GM12891 (cell line): ENCODE measurements around the gene S100A2.
"Not testable (repeated sequence)": the region's sequence is repeated elsewhere in the genome, so short reads cannot be mapped to it uniquely, and the experiment has no call there.

Source experiments
- DNase-seq: peaks from one replicate; pipeline ENCODE4 v3.0.0; 2011; ENCODE audit warnings: low spot score; ENCODE audit not compliant: insufficient read length
- FAIRE-seq: peaks from 2 replicates; lab custom pipeline; 2011; peaks lifted over from hg19 to GRCh38; lab: Jason Lieb, UNC
- PAX5 ChIP-seq: IDR thresholded peaks from 2 replicates; pipeline ENCODE4 v1.6.1; 2011; ENCODE audit warnings: low read length, moderate library complexity, mild to moderate bottlenecking; ENCODE audit not compliant: insufficient read depth, severe bottlenecking
- POLR2A ChIP-seq: IDR thresholded peaks from 2 replicates; pipeline ENCODE4 v1.6.1; 2011; ENCODE audit warnings: low read depth, low read length, control low read depth
- POLR2AphosphoS5 ChIP-seq: IDR thresholded peaks from 2 replicates; pipeline ENCODE4 v1.6.1; 2011; ENCODE audit warnings: low read depth, low read length, control low read depth
- POU2F2 ChIP-seq: IDR thresholded peaks from 2 replicates; pipeline ENCODE4 v1.6.1; 2011; ENCODE audit warnings: low read depth, mild to moderate bottlenecking, control low read depth, low read length, moderate library complexity
- SPI1 ChIP-seq: IDR thresholded peaks from 2 replicates; pipeline ENCODE4 v1.6.1; 2011; ENCODE audit warnings: low read depth, low read length, control low read depth
- TAF1 ChIP-seq: IDR thresholded peaks from 2 replicates; pipeline ENCODE4 v1.6.1; 2011; ENCODE audit warnings: low read depth, low read length, control low read depth

S100A2 gene

GRCh38 chr1:153592748-153593147 lies 27.1 kb upstream of the S100A2 start:
- DNase-seq = no peak
- no peak for FAIRE-seq
- TF ChIP-seq PAX5 = no peak
- no peak for TF ChIP-seq SPI1
- no peak for TF ChIP-seq POLR2AphosphoS5

GRCh38 chr1:153588482-153588881 lies 22.8 kb upstream of the S100A2 start:
- DNase-seq (no peak), FAIRE-seq (no peak)
- no peak for TF ChIP-seq SPI1
- no peak for TF ChIP-seq POLR2A
- TF ChIP-seq POU2F2 = no peak
- no peak for TF ChIP-seq POLR2AphosphoS5
- TF ChIP-seq TAF1 = no peak
- no peak for TF ChIP-seq PAX5

- FAIRE-seq = not testable (repeated sequence)
Observed at GRCh38 chr1:153588033-153588432, 22.4 kb upstream of the S100A2 start.

GRCh38 chr1:153587314-153587713 lies 21.7 kb upstream of the S100A2 start:
- FAIRE-seq (no peak), DNase-seq (no peak)
- TF ChIP-seq POLR2AphosphoS5 (no peak), PAX5 (no peak), POLR2A (no peak), SPI1 (no peak), POU2F2 (no peak), TAF1 (no peak)

More at GRCh38 chr1:153588033-153588432, 22.4 kb upstream of the S100A2 start:
- not testable (repeated sequence) for DNase-seq

GRCh38 chr1:153586347-153586746 lies 20.7 kb upstream of the S100A2 start:
- TF ChIP-seq SPI1 (no peak), POLR2A (no peak), PAX5 (no peak), TAF1 (no peak), POLR2AphosphoS5 (no peak)
- FAIRE-seq = no peak
- no peak for DNase-seq

GRCh38 chr1:153585006-153585405 lies 19.4 kb upstream of the S100A2 start:
- TF ChIP-seq POLR2AphosphoS5 (no peak), TAF1 (no peak), SPI1 (no peak), PAX5 (no peak), POLR2A (no peak), POU2F2 (no peak)
- FAIRE-seq (no peak), DNase-seq (no peak)

GRCh38 chr1:153583976-153584375 lies 18.3 kb upstream of the S100A2 start:
- FAIRE-seq (no peak), DNase-seq (no peak)
- TF ChIP-seq SPI1 (no peak), PAX5 (no peak), POLR2AphosphoS5 (no peak), POU2F2 (no peak), TAF1 (no peak), POLR2A (no peak)

GRCh38 chr1:153583514-153583913 lies 17.9 kb upstream of the S100A2 start:
- not testable (repeated sequence) for DNase-seq

GRCh38 chr1:153582836-153583235 lies 17.2 kb upstream of the S100A2 start:
- not testable (repeated sequence) for FAIRE-seq, DNase-seq

More at GRCh38 chr1:153583514-153583913, 17.9 kb upstream of the S100A2 start:
- not testable (repeated sequence) for FAIRE-seq

- no peak for TF ChIP-seq SPI1
- no peak for TF ChIP-seq POLR2A
- no peak for TF ChIP-seq POU2F2
- no peak for TF ChIP-seq POLR2AphosphoS5
- FAIRE-seq (no peak), DNase-seq (no peak)
Observed at GRCh38 chr1:153578936-153579335, 13.3 kb upstream of the S100A2 start.

- no peak for DNase-seq
- TF ChIP-seq POU2F2 (no peak), POLR2AphosphoS5 (no peak), PAX5 (no peak), SPI1 (no peak), TAF1 (no peak), POLR2A (no peak)
- no peak for FAIRE-seq
Observed at GRCh38 chr1:153578490-153578889, 12.8 kb upstream of the S100A2 start.

GRCh38 chr1:153577624-153578051 lies 12.0 kb upstream of the S100A2 start:
- no peak for FAIRE-seq
- no peak for DNase-seq
- TF ChIP-seq SPI1 (no peak), POLR2A (no peak), POLR2AphosphoS5 (no peak), TAF1 (no peak), PAX5 (no peak), POU2F2 (no peak)

GRCh38 chr1:153577138-153577537 lies 11.5 kb upstream of the S100A2 start:
- no peak for DNase-seq
- FAIRE-seq = no peak
- TF ChIP-seq POU2F2 (no peak), POLR2A (no peak), SPI1 (no peak)

- DNase-seq, FAIRE-seq: not testable (repeated sequence)
Observed at GRCh38 chr1:153575497-153575896, 9.9 kb upstream of the S100A2 start.

- not testable (repeated sequence) for FAIRE-seq, DNase-seq
Observed at GRCh38 chr1:153575081-153575491, 9.4 kb upstream of the S100A2 start.
